GM04503 (cell line): ENCODE results near the gene MDFIC.

Source experiments
- DNase-seq: peaks from one replicate; pipeline ENCODE4 v3.0.0-alpha.2; 2012; ENCODE audit warnings: low read depth

The MDFIC gene

GRCh38 chr7:114997487-114998404 lies 75.9 kb downstream of the MDFIC start:
- no peak for DNase-seq

GRCh38 chr7:115004121-115004520 lies 82.2 kb downstream of the MDFIC start:
- no peak for DNase-seq

GRCh38 chr7:115005251-115005650 lies 83.4 kb downstream of the MDFIC start:
- no peak for DNase-seq

DNA sequence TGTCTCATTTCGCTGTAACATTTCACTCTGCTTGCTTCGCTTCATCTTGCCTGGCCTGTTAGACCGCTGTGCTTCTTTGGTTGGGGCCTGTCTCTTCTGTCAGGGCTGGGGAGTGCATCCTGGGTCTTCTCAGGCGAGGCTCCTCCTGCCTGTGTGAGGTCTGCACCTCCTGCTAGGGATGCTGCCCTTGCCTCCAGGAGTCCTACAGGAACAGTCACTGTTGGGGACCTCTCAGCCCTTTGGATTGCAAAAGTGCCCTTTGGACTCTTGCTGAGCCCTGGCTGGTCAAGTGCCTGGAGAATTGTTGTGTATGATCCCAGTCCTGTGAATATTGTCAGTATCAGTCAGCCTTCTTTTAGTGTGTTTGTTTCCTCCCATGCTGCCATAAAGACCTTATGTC lies 84.1 kb downstream of the MDFIC start:
- no peak for DNase-seq

GRCh38 chr7:115007751-115008150 lies 85.9 kb downstream of the MDFIC start:
- DNase-seq, result no peak

DNA sequence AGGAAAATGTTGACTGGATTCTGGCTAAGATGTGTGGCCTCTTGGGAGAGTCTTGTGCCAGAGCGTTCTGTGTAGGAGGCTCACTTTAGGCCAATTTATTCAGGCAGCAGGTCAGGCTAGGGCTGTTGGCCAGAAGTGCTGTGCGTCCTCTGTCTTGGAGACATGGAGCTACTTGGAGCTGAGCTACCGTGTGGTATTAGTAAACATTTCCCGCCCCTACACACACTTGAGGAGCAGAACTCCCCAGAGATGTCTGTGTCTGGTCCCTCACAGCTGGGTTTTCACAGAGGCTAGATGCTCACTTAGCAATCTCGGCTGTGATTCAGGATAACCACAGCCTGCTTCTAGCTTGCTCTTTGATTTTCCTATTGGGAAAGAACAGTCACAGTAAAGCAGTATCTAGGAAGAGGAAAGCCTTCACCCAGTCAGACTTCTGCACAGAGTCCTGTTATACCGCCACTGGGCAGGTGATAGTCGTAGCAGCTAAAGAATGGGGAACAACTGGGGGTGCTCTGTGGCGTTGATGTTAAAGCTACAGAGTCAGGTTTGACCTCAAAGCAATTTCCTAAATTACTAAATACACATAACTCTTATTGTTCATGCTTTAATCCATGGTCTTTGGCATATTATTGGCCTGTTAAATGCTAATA lies 86.7 kb downstream of the MDFIC start:
- peak; percentile 58 for DNase-seq

GRCh38 chr7:115009139-115009538 lies 87.2 kb downstream of the MDFIC start:
- DNase-seq, result no peak

- DNase-seq, result peak; percentile 51
Measured at GRCh38 chr7:115009736-115010440, 88.0 kb downstream of the MDFIC start.

DNA sequence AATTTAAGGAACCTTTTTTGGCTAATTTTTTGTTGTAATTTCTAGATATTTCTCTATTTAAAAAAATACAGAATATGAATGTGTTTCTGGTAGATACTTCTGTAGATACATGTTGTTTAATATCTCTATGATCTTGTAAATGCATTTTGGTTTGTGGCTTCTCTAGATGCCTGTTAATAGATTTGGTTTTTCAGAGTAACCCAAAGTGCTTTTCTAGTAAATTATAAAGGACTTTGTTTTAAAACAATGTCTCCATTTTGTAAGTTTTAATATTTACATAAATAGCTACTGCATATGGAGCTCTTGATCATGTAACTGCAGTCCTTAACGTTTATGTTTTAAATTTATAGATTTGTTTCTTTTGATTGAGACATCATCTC lies 88.5 kb downstream of the MDFIC start:
- DNase-seq, result no peak

DNA sequence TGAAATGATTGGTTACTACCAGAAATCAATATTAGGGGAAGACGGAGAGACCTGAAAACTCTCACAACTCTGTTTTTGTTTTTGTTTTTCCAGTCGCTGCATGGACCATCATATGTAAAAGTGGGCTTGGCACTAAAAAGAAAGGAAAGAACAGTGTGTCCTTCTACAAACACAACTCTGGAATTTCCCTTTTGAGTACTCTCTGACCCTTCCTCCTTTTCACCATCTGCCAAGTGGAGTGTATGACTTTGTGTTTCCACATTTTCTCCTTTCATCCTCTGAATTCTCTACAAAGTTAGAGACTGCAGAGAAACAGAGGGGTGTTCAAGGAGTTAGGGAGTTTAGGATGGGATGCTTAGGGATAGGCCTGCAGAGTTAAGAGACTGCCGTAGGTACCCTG lies 92.0 kb downstream of the MDFIC start:
- DNase-seq, result no peak

DNA sequence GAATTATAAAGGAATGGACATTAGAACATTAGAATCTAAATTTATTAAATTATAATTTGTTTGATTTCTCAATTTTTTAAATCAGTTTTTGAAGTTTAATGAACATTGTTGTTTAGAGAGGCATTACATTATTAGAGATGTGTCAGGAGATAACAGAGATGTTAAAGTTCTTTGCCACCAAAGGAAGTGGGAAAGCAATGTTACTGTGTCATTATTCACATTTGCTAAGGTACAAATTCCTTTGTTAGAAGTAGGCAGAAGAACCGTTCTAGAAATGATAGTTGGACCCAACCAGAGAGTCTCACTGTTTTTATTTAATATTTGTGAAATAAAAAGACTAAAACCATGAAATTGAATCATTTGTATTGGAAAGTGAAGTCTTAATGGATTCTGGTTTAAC lies 92.9 kb downstream of the MDFIC start:
- no peak for DNase-seq

DNA sequence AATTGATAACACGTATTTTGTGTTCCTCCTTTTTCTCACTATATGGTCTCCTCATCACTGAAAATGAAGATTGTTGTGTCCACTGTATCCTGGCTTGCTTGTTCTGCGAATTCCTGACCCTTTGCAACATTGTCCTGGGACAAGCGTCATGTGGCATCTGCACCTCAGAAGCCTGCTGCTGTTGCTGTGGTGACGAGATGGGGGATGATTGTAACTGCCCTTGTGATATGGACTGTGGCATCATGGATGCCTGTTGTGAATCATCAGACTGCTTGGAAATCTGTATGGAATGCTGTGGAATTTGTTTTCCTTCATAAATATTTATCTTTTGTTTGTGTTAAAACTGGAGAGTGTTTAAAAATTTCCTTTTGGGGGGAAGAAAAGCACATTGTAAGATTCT lies 93.7 kb downstream of the MDFIC start:
- peak; percentile 58 for DNase-seq

DNA sequence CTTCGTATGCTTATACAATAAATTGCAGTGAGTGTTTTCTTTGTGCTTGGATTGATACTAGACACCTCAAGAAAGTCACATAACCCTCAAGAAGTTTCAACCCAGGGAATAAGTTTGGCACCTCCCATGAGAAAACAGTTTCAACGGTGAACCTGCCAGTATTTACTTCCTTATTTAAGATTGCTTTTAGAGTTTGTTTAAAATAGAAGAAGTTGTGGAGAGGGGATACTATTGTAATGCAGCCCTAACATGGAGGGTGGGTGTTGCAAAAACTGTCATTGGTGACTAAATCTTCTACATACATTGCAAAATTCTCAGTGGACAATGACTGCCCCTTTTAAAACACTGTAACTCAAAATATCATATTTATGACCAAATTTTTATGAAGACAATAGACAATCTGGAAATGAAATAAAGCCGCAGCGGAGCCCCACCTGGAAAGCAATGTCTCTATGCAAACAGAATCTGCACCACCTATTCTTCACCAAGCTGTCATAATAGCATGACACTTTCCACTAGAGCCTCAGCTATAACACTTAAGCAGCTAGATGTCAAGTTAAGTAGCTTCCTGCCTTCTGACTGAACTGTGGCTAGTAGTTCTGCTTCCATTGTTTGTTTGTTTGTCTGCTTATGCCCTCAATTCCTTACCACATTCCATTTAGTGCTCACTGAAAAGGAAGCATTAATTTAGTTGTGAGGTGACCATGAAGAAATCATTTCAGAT lies 98.2 kb downstream of the MDFIC start:
- no peak for DNase-seq

DNA sequence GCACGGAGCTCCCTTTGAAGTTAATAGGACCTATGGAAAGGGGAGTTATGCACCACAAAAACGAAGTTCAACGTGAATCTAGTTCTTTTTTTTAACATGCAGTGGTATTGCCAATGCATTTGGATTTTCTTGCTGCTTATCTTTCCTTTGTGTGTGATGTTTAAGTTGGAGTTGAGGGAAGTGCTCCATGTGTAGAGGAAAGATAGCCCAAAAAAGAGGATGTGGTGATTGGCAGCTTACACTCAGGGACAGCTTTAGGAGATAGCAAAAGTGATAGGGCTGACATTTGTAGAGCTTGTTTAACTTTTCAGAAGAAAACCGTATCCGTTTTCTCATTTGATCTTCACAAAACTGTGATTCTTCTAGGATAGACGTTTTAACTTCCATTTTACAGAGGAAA lies 101.3 kb downstream of the MDFIC start:
- DNase-seq, result no peak

GRCh38 chr7:115024276-115024675 lies 102.4 kb downstream of the MDFIC start:
- no peak for DNase-seq

- DNase-seq, result no peak
Measured at GRCh38 chr7:115032715-115033703, 111.1 kb downstream of the MDFIC start.

- DNase-seq, result no peak
Measured at GRCh38 chr7:115033917-115034459, 112.1 kb downstream of the MDFIC start.

DNA sequence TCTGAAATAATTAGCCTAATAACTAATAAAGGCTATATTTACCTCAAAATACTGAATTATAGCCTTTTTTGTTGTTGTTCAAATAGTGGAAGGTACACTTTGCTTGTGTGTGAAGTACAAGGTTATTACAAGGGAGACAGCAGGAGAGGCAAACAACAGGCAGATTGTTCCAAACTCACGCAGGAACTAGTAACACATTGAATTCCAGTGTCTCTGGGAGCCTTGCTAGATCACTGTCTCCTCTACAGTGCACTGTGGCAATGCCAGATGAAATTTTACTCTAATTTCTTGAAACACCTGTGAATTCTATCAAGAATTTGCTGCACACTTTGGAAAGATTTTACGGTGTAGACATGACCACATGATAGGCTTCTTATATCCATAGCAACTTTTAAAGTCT lies 112.6 kb downstream of the MDFIC start:
- no peak for DNase-seq

- DNase-seq, result no peak
Measured at GRCh38 chr7:115037128-115037802, 115.4 kb downstream of the MDFIC start.

DNA sequence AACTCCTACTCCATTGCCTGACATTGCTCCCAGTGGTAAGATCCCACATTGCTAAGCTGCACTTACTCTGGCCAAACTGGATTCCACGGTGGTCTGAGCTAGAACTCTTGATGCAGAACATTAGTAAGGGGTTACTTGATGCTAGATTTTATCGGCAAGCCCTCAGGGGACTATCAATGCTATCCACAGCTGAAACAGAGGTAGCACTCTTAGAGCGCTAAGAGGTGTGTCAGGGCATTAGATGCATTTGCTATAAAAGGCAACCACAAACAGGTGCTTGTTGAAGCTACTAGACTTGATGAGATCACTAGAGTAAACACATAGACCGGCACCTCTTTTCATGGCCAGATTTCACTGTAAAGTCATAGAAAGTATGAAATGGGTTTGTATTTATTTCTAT lies 116.3 kb downstream of the MDFIC start:
- DNase-seq, result no peak
